Ovary (tissue), 9 donors: ENCODE results near the gene SMAP1. TPM values are rescaled to one million over a fixed set of nuclear protein-coding genes. Genes with fewer than 3 reads are reported as not detected.

Experiments
- DNase-seq, 5 donors: peaks; one replicate each; pipeline ENCODE4 v3.0.0-alpha.2; 2019 to 2020
- H3K27ac ChIP-seq, 2 donors: fragments of 200-600 bp; one replicate each; pipeline versions ENCODE4 v1.5.1 to v1.8.0; 2019 to 2022
- H3K27me3 ChIP-seq: fragments of 200-600 bp; one replicate; pipeline ENCODE4 v1.8.0; 2022
- H3K36me3 ChIP-seq: fragments of 200-600 bp; sonication (generic); one replicate; pipeline ENCODE4 v1.5.1; 2019
- H3K4me1 ChIP-seq: one replicate; pipeline ENCODE4 v1.8.1; 2013; ENCODE audit warnings: mild to moderate bottlenecking, moderate library complexity; ENCODE audit not compliant: insufficient read depth
- H3K4me3 ChIP-seq: fragments of 200-600 bp; sonication (generic); one replicate; pipeline ENCODE4 v1.5.1; 2017
- H3K9me3 ChIP-seq, 2 donors: fragments of 200-600 bp in 1 of 2; sonication (generic) in 1 of 2; one replicate each; pipeline versions ENCODE4 v1.5.1 to v1.8.1; 2013 to 2019; ENCODE audit warnings: mild to moderate bottlenecking in 1 of 2, moderate library complexity in 1 of 2
- CTCF ChIP-seq, 3 donors: fragments of 450-650 bp in 2 of 3; fragments of 200-600 bp in 1 of 3; IDR thresholded peaks; one replicate each; pipeline versions ENCODE4 v1.5.1 to v1.8.0; 2016 to 2022; ENCODE audit warnings: antibody characterized with exemption in 3 of 3, mild to moderate bottlenecking in 1 of 3
- EP300 ChIP-seq: sonication (generic); formaldehyde crosslinking; IDR thresholded peaks from one replicate; pipeline ENCODE4 v1.6.1; 2017; ENCODE audit warnings: antibody characterized with exemption
- POLR2A ChIP-seq: fragments of 450-650 bp; IDR thresholded peaks from one replicate; pipeline ENCODE4 v1.6.1; 2017; ENCODE audit warnings: antibody characterized with exemption, mild to moderate bottlenecking, moderate library complexity
- WGBS, 3 donors: extraction: QIAGEN DNeasy Blood & Tissue Kit in 1 of 3; methylation state at CpG; one replicate each; pipeline versions ENCODE4 v1.1.5 to v1.1.7; 2013 to 2017; 5-methylcytosine and 5-hydroxymethylcytosine counted together
- intact Hi-C, 4 donors: fragments of 100-400 bp; cut with DNase I; formaldehyde crosslinking; loops; one replicate each; pipeline versions ENCODE4 v1.11.0 to v1.15.1; 2022 to 2023
- polyA plus RNA-seq, 2 donors: library from polyadenylated mRNA; stranded (reverse); fragments of 200-250 nt in 1 of 2; fragments of 350-450 nt in 1 of 2; fragmentation: Illumina TruSeq in 1 of 2; extraction: RNeasy Lipid Tissue Mini Kit (QIAGEN cat#74804) in 1 of 2; gene quantifications; one replicate each; pipeline ENCODE4 v1.2.3, GENCODE V29; 2013 to 2014
- total RNA-seq, 7 donors: library from RNA; depleted of rRNA in 2 of 7; stranded (reverse); fragments of >200 nt in 2 of 7; fragmentation: NEBNext Ultra II Directional in 3 of 7; extraction: Animal tissue kit (Norgen Biotek cat#: 25700) in 3 of 7; gene quantifications; one replicate each; pipeline versions ENCODE4 v1.1.0 to v1.2.4, GENCODE V29; 2016 to 2023
- donor health status: DM: no; HTN: no; CAD: no; lungs with moderate emphysema.
- donor health status: DM: no; HTN: no; CAD: no.
- donor health status: Bipolar disorder and iron deficiency.
- donor health status: DM: yes; HTN: yes; CAD: no.
- donor health status: DM: no; HTN: no; CAD: no.
- donor health status: DM: yes; HTN: yes; CAD: no.

The SMAP1 gene
- total and polyA plus RNA-seq, 9 donors, result 10.8 to 34.1 (median 18.6) TPM

GRCh38 chr6:70886661-70887060, 219.0 kb downstream of the SMAP1 start:
- Histone ChIP-seq H3K36me3 (no peaks in the 10 kb centered on the region), H3K4me3 (no peak overlapping the region), H3K9me3 (no peaks in the 10 kb centered on the region), H3K27ac (no peak overlapping the region), H3K27me3 (no peaks in the 10 kb centered on the region), H3K4me1 (no peaks in the 10 kb centered on the region)
- intact Hi-C loops, result loop anchor here in 2 of 4 donors (5.0 to 10.0 kb wide), 2 partner anchors 179 to 182 kb away; no protein-coding TSS in a partner anchor
- 71 to 88% (median 87%) methylated on average over 2 of the region's 2 CpGs for WGBS, 3 donors
- TF ChIP-seq POLR2A, result no peak
- no peak for TF ChIP-seq EP300
- TF ChIP-seq CTCF (IDR thresholded peaks at IDR 0.05), result no peak
- no peak for DNase-seq

DNA sequence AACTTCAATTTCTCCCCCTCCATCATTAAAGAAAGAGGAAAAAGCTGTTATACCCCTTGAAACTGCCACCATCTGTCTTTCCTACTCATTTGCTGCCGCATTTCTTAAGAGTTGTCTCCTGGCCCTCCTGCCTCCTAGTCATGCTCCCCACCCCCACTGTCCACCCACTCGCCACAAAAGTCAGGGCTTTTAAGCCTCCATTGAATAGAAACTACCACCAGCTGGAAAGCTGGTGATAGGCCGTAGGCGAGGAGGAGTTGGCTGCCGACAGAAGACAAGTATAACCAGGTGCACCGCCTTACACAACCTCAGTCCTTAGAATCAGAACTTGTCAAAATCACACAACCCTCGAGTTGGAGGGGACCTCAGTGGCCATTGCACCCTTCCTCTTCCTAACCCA, 221.6 kb downstream of the SMAP1 start:
- H3K4me3 ChIP-seq, result no peak overlapping the region
- intact Hi-C loops, result loop anchor here in 2 of 4 donors (5.0 to 10.0 kb wide), 2 partner anchors 182 to 184 kb away; no protein-coding TSS in a partner anchor
- H3K9me3 ChIP-seq, result no peaks in the 10 kb centered on the region
- TF ChIP-seq EP300, result no peak
- TF ChIP-seq CTCF (IDR thresholded peaks at IDR 0.05), result no peak
- no peak for TF ChIP-seq POLR2A
- WGBS, 3 donors, result 88 to 93% (median 89%) methylated on average over 7 of the region's 7 CpGs
- no peak for DNase-seq
- H3K4me1 ChIP-seq, result no peaks in the 10 kb centered on the region
- H3K27me3 ChIP-seq, result no peaks in the 10 kb centered on the region
- H3K27ac ChIP-seq, result no peak overlapping the region
- H3K36me3 ChIP-seq, result no peaks in the 10 kb centered on the region

- intact Hi-C loops, result no loop called here
- Histone ChIP-seq H3K4me3 (no peak overlapping the region), H3K36me3 (no peaks in the 10 kb centered on the region), H3K27me3 (no peaks in the 10 kb centered on the region), H3K4me1 (no peaks in the 10 kb centered on the region), H3K27ac (no peak overlapping the region), H3K9me3 (no peaks in the 10 kb centered on the region)
- no peak for TF ChIP-seq POLR2A
- no peak for TF ChIP-seq CTCF (IDR thresholded peaks at IDR 0.05)
- no peak for TF ChIP-seq EP300
- 94% methylated on average over 12 of the region's 12 CpGs for WGBS, 3 donors
- DNase-seq, result no peak
Measured at GRCh38 chr6:70894001-70894400, 226.3 kb downstream of the SMAP1 start.

- no peak for DNase-seq
- WGBS, 3 donors, result 59 to 69% (median 62%) methylated on average over 2 of the region's 2 CpGs
- intact Hi-C loops, result no loop called here
- no peaks in the 10 kb centered on the region for H3K36me3 ChIP-seq
- H3K27ac ChIP-seq, result no peak overlapping the region
- H3K4me1 ChIP-seq, result no peaks in the 10 kb centered on the region
- no peak for TF ChIP-seq POLR2A
- no peak for TF ChIP-seq CTCF (IDR thresholded peaks at IDR 0.05)
- no peak for TF ChIP-seq EP300
- no peak overlapping the region for H3K4me3 ChIP-seq
- no peaks in the 10 kb centered on the region for H3K9me3 ChIP-seq
- H3K27me3 ChIP-seq, result no peaks in the 10 kb centered on the region
Measured at GRCh38 chr6:70900047-70900446, 232.4 kb downstream of the SMAP1 start.
